Fibroblast of pulmonary artery (primary cell): Measurements from ENCODE around the gene WNT7B.

ENCODE experiments used
- DNase-seq: peaks from one replicate; pipeline ENCODE4 v3.0.0-alpha.2; 2010; ENCODE audit warnings: low read depth
- H3K4me3 ChIP-seq: replicated peaks from 2 replicates; pipeline ENCODE4 v1.5.1; 2011; ENCODE audit warnings: low read depth, mild to moderate bottlenecking, control low read depth, low read length, moderate library complexity
- CTCF ChIP-seq: IDR thresholded peaks from 2 replicates; pipeline ENCODE4 v1.5.1; 2011; ENCODE audit warnings: mild to moderate bottlenecking, control low read depth, low read length, inconsistent platforms; ENCODE audit errors: missing control alignments

The WNT7B gene

DNA sequence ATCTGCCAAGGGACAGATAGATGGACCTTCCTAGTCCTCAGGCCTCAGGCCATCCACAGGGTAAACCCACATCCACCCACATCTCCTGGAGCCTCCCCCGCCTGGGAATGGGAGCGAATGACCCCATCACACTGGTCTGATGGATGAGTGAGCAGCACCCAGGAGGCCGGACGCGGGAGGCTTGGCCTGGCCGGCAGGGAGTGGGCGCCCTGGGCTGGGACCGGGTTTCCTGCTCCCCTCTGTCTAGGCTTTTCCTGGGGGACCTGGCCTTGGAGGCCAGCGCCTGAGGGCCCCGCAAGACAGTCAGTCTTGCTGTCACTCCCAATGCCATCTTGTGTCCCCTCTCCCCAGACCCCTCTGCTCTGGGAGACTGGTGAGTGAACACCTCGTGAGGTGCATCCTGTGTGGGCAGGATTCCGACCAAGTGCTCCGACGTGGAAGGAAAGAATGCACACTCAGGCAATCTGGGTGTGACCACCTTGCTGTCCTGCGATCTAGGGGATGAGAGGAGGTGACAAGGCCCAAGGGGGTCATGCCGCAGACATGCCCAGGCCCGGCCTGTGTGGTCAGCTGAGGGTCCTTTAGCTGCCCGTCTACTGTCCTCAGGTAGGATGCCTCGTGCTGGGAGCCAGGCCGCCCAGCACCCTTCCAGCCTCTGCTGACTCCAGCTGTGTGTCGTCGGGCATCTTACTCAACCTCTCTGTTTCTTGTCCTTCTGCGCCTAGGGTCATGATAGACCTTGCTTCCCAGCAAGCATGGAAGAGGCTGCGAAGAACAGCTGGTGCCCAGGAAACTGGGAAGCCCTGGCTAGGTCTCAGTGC is 26.5 kb upstream of the WNT7B start:
- DNase-seq, result no peak
- TF ChIP-seq CTCF, result no peak

GRCh38 chr22:46002757-46003270 is 25.9 kb upstream of the WNT7B start:
- H3K4me3 ChIP-seq, result no peak overlapping the region

More for the DNA sequence above, 26.5 kb upstream of the WNT7B start:
- H3K4me3 ChIP-seq, result no peak overlapping the region

GRCh38 chr22:46001426-46002106 is 24.6 kb upstream of the WNT7B start:
- no peak for DNase-seq
- H3K4me3 ChIP-seq, result no peak overlapping the region
- TF ChIP-seq CTCF, result no peak

More at GRCh38 chr22:46002757-46003270, 25.9 kb upstream of the WNT7B start:
- peak; percentile 38 for DNase-seq
- no peak for TF ChIP-seq CTCF

DNA sequence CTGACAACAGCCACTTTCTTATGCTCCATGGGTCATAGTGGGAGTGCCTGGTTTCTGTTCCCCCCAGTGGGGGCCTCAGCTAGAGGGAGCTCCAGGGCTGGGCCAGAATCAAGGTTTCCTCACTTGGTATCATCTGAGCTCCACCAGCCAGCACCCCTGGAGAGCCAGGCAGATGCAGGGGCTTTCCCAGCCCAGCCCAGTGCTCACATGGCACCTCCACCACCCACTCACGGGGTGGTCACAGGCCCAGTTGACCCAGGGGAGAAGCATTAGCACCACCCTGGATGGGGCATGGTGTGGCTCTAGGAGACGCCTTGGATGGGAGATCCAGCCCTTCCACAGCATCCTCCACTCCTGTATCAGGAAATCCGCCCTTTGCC is 24.1 kb upstream of the WNT7B start:
- peak; percentile 8 for TF ChIP-seq CTCF
- DNase-seq, result no peak
- H3K4me3 ChIP-seq, result no peak overlapping the region

DNA sequence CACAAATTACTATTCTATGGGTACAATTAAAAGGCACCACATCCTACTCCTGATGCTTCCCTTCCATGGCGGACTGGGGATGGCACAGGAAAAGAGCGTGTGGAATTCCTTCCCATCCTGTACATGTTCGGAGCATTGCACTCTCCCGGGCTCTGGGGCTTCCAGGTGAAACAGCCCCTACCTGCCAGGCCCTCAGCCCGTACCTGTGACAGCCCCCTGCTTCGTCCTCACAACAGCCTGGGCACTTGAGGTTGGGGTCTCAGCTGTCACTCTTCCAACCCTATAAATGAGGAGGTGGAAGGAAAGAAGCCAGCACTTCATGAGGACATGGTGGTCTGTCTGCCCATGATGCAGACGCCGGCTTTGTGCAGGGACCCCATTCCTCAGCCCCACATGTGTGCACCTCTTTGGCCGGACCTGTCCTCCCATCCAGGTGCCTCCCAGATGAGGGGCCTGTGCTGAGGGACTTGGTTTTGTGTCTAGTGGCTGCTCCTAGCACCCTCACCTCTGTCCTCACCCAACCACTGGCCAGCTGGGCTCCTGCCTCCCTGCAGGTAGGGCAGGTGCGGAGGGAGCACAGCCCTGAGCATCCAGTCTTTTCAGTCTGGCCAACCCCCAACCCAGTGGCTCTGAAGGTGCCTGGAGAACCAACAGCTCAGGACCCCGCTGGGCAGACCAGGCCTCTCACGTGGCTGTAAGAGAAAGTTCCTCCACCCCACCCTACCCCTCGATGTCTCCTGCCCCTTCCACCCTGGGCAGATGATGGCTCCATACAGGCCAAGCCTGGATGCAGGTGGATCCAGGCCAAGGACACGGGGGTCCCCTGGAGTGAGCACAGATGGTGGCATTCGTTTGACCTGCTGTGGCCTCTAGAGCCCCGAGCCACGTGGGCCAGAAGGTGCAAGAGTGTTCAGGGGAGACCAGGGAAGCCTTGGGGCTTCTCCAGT is 23.4 kb upstream of the WNT7B start:
- TF ChIP-seq CTCF, result no peak
- H3K4me3 ChIP-seq, result no peak overlapping the region
- DNase-seq, result no peak

- DNase-seq, result no peak
- H3K4me3 ChIP-seq, result no peak overlapping the region
- no peak for TF ChIP-seq CTCF
These were observed 22.5 kb upstream of the WNT7B start for GRCh38 chr22:45999379-45999971.
